ENCODE measurements around the gene KRT10. TPM values are rescaled to one million over a fixed set of nuclear protein-coding genes. Genes with fewer than 3 reads are reported as not detected.

Gene KRT10
- total and polyA plus RNA-seq, 2 experiments from 2014 or later = 9.6 to 123 TPM

Other genes with a start within 250 kb of the KRT10 start
- gene SMARCE1, start 174.8 kb downstream of the KRT10 start, total RNA-seq (2014; rRNA removed; shearing (Covaris generic)) = 77.6 and 101 TPM in 2 replicates
- gene SMARCE1, start 174.8 kb downstream of the KRT10 start, polyA plus RNA-seq (2016; fragmentation: Nextera tagmentation; extraction: Ambion mirVana) = 230 and 258 TPM in 2 replicates
- 0.12 TPM in 1 of 2 replicates, not detected in the other for gene KRT222, start 157.4 kb downstream of the KRT10 start, total RNA-seq (2014; rRNA removed; shearing (Covaris generic))
- gene KRT222, start 157.4 kb downstream of the KRT10 start, polyA plus RNA-seq (2016; fragmentation: Nextera tagmentation; extraction: Ambion mirVana) = 0.49 TPM in 1 of 2 replicates, not detected in the other
- not detected in 2 replicates for gene KRT24, start 118.9 kb downstream of the KRT10 start, total RNA-seq (2014; rRNA removed; shearing (Covaris generic))
- gene KRT24, start 118.9 kb downstream of the KRT10 start, polyA plus RNA-seq (2016; fragmentation: Nextera tagmentation; extraction: Ambion mirVana) = not detected in 2 replicates
- gene KRT25, start 67.3 kb downstream of the KRT10 start, total RNA-seq (2014; rRNA removed; shearing (Covaris generic)) = not detected in 2 replicates
- not detected in 2 replicates for gene KRT25, start 67.3 kb downstream of the KRT10 start, polyA plus RNA-seq (2016; fragmentation: Nextera tagmentation; extraction: Ambion mirVana)
- not detected in 2 replicates for gene KRT26, start 50.4 kb downstream of the KRT10 start, total RNA-seq (2014; rRNA removed; shearing (Covaris generic))
- not detected in 2 replicates for gene KRT26, start 50.4 kb downstream of the KRT10 start, polyA plus RNA-seq (2016; fragmentation: Nextera tagmentation; extraction: Ambion mirVana)
- gene KRT27, start 40.1 kb downstream of the KRT10 start, total RNA-seq (2014; rRNA removed; shearing (Covaris generic)) = not detected in 2 replicates
- gene KRT27, start 40.1 kb downstream of the KRT10 start, polyA plus RNA-seq (2016; fragmentation: Nextera tagmentation; extraction: Ambion mirVana) = not detected in 2 replicates
- not detected in 2 replicates for gene KRT28, start 22.7 kb downstream of the KRT10 start, total RNA-seq (2014; rRNA removed; shearing (Covaris generic))
- gene KRT28, start 22.7 kb downstream of the KRT10 start, polyA plus RNA-seq (2016; fragmentation: Nextera tagmentation; extraction: Ambion mirVana) = not detected in 2 replicates
- gene KRT12, start 44.6 kb upstream of the KRT10 start, total RNA-seq (2014; rRNA removed; shearing (Covaris generic)) = not detected in 2 replicates
- gene KRT12, start 44.6 kb upstream of the KRT10 start, polyA plus RNA-seq (2016; fragmentation: Nextera tagmentation; extraction: Ambion mirVana) = not detected in 2 replicates
- not detected in 2 replicates for gene KRT20, start 62.6 kb upstream of the KRT10 start, total RNA-seq (2014; rRNA removed; shearing (Covaris generic))
- gene KRT20, start 62.6 kb upstream of the KRT10 start, polyA plus RNA-seq (2016; fragmentation: Nextera tagmentation; extraction: Ambion mirVana) = not detected in 2 replicates
- not detected in 2 replicates for gene KRT23, start 115.0 kb upstream of the KRT10 start, total RNA-seq (2014; rRNA removed; shearing (Covaris generic))
- gene KRT23, start 115.0 kb upstream of the KRT10 start, polyA plus RNA-seq (2016; fragmentation: Nextera tagmentation; extraction: Ambion mirVana) = not detected in 2 replicates
- not detected in 2 replicates for gene KRT39, start 144.3 kb upstream of the KRT10 start, total RNA-seq (2014; rRNA removed; shearing (Covaris generic))
- not detected in 2 replicates for gene KRT39, start 144.3 kb upstream of the KRT10 start, polyA plus RNA-seq (2016; fragmentation: Nextera tagmentation; extraction: Ambion mirVana)
- gene KRT40, start 161.7 kb upstream of the KRT10 start, total RNA-seq (2014; rRNA removed; shearing (Covaris generic)) = not detected in 2 replicates
- not detected in 2 replicates for gene KRT40, start 161.7 kb upstream of the KRT10 start, polyA plus RNA-seq (2016; fragmentation: Nextera tagmentation; extraction: Ambion mirVana)
- not detected in 2 replicates for gene KRTAP3-3, start 171.6 kb upstream of the KRT10 start, total RNA-seq (2014; rRNA removed; shearing (Covaris generic))
- not detected in 2 replicates for gene KRTAP3-3, start 171.6 kb upstream of the KRT10 start, polyA plus RNA-seq (2016; fragmentation: Nextera tagmentation; extraction: Ambion mirVana)
- gene KRTAP3-2, start 177.3 kb upstream of the KRT10 start, total RNA-seq (2014; rRNA removed; shearing (Covaris generic)) = not detected in 2 replicates
- gene KRTAP3-2, start 177.3 kb upstream of the KRT10 start, polyA plus RNA-seq (2016; fragmentation: Nextera tagmentation; extraction: Ambion mirVana) = not detected in 2 replicates
- gene KRTAP3-1, start 186.5 kb upstream of the KRT10 start, total RNA-seq (2014; rRNA removed; shearing (Covaris generic)) = not detected in 2 replicates
- gene KRTAP3-1, start 186.5 kb upstream of the KRT10 start, polyA plus RNA-seq (2016; fragmentation: Nextera tagmentation; extraction: Ambion mirVana) = not detected in 2 replicates
- gene KRTAP1-5, start 204.6 kb upstream of the KRT10 start, total RNA-seq (2014; rRNA removed; shearing (Covaris generic)) = not detected in 2 replicates
- not detected in 2 replicates for gene KRTAP1-5, start 204.6 kb upstream of the KRT10 start, polyA plus RNA-seq (2016; fragmentation: Nextera tagmentation; extraction: Ambion mirVana)
- gene KRTAP1-4, start 207.6 kb upstream of the KRT10 start, total RNA-seq (2014; rRNA removed; shearing (Covaris generic)) = not detected in 2 replicates
- gene KRTAP1-4, start 207.6 kb upstream of the KRT10 start, polyA plus RNA-seq (2016; fragmentation: Nextera tagmentation; extraction: Ambion mirVana) = not detected in 2 replicates
- not detected in 2 replicates for gene KRTAP1-3, start 212.3 kb upstream of the KRT10 start, total RNA-seq (2014; rRNA removed; shearing (Covaris generic))
- not detected in 2 replicates for gene KRTAP1-3, start 212.3 kb upstream of the KRT10 start, polyA plus RNA-seq (2016; fragmentation: Nextera tagmentation; extraction: Ambion mirVana)
- not detected in 2 replicates for gene KRTAP1-1, start 218.8 kb upstream of the KRT10 start, total RNA-seq (2014; rRNA removed; shearing (Covaris generic))
- not detected in 2 replicates for gene KRTAP1-1, start 218.8 kb upstream of the KRT10 start, polyA plus RNA-seq (2016; fragmentation: Nextera tagmentation; extraction: Ambion mirVana)
- not detected in 2 replicates for gene KRTAP2-1, start 224.7 kb upstream of the KRT10 start, total RNA-seq (2014; rRNA removed; shearing (Covaris generic))
- gene KRTAP2-1, start 224.7 kb upstream of the KRT10 start, polyA plus RNA-seq (2016; fragmentation: Nextera tagmentation; extraction: Ambion mirVana) = not detected in 2 replicates
- not detected in 2 replicates for gene KRTAP2-2, start 232.6 kb upstream of the KRT10 start, total RNA-seq (2014; rRNA removed; shearing (Covaris generic))
- gene KRTAP2-2, start 232.6 kb upstream of the KRT10 start, polyA plus RNA-seq (2016; fragmentation: Nextera tagmentation; extraction: Ambion mirVana) = not detected in 2 replicates
- not detected in 2 replicates for gene KRTAP2-3, start 237.5 kb upstream of the KRT10 start, total RNA-seq (2014; rRNA removed; shearing (Covaris generic))
- gene KRTAP2-3, start 237.5 kb upstream of the KRT10 start, polyA plus RNA-seq (2016; fragmentation: Nextera tagmentation; extraction: Ambion mirVana) = not detected in 2 replicates
- gene KRTAP2-4, start 243.3 kb upstream of the KRT10 start, total RNA-seq (2014; rRNA removed; shearing (Covaris generic)) = not detected in 2 replicates
- gene KRTAP2-4, start 243.3 kb upstream of the KRT10 start, polyA plus RNA-seq (2016; fragmentation: Nextera tagmentation; extraction: Ambion mirVana) = not detected in 2 replicates